Measurements from ENCODE around the gene DNAJC16. TPM values are rescaled to one million over a fixed set of nuclear protein-coding genes. Genes with fewer than 3 reads are reported as not detected.

DNAJC16 gene
- total and polyA plus RNA-seq, 7 donors: 1.2 to 20.5 (median 11.4) TPM

- DNase-seq: no peak
- H3K4me1 ChIP-seq: no peaks in the 10 kb centered on the region
- no peak overlapping the region for H3K4me3 ChIP-seq
- no peaks in the 10 kb centered on the region for H3K36me3 ChIP-seq
- 35 to 60% methylated on average over 4 of the region's 4 CpGs for WGBS, 2 donors
- TF ChIP-seq EP300 (IDR thresholded peaks at IDR 0.05) (no peak), CTCF (IDR thresholded peaks at IDR 0.05) (no peak), POLR2A (IDR thresholded peaks at IDR 0.05) (no peak), POLR2AphosphoS5 (IDR thresholded peaks at IDR 0.05) (no peak)
- H3K9me3 ChIP-seq: no peaks in the 10 kb centered on the region
- intact Hi-C loops (cut with DNase I): no loop called here
- H3K27me3 ChIP-seq: no peaks in the 10 kb centered on the region
- H3K27ac ChIP-seq: no peak overlapping the region
Measured at GRCh38 chr1:15610167-15610566, 83.5 kb downstream of the DNAJC16 start.

- Histone ChIP-seq H3K4me3 (peak overlapping the region; percentile 25 to 99 (median 88)), H3K27ac (peak overlapping the region; percentile 84 to 99 (median 96)), H3K36me3 (peaks cover 0 to 3% (median 0%) of the 10 kb centered on the region in 4 donors), H3K9me3 (no peaks in the 10 kb centered on the region), H3K27me3 (no peaks in the 10 kb centered on the region), H3K4me1 (peaks cover 0 to 42% (median 38%) of the 10 kb centered on the region in 4 donors)
- TF ChIP-seq EP300 (IDR thresholded peaks at IDR 0.05): no peak
- TF ChIP-seq POLR2A (IDR thresholded peaks at IDR 0.05): peak in 1 of 2 donors; percentile 67
- TF ChIP-seq CTCF (IDR thresholded peaks at IDR 0.05): no peak
- TF ChIP-seq POLR2AphosphoS5 (IDR thresholded peaks at IDR 0.05): no peak
- DNase-seq: peak; percentile 64
- intact Hi-C loops (cut with DNase I): loop anchor here (2.0 to 5.0 kb wide), 5 partner anchors 14 to 232 kb away; partner anchors contain the start of gene DNAJC16
- WGBS, 2 donors: 22 to 26% methylated on average over 16 of the region's 16 CpGs
Measured at GRCh38 chr1:15616373-15617172, 89.9 kb downstream of the DNAJC16 start.

- peaks cover 0 to 49% (median 40%) of the 10 kb centered on the region in 4 donors for H3K4me1 ChIP-seq
- peak within 1 kb of the TSS; percentile 63 to 99 (median 88) for H3K4me3 ChIP-seq
- H3K27me3 ChIP-seq: no peaks in the 10 kb centered on the region
- 1% methylated on average over 86 of the region's 86 CpGs for WGBS, 2 donors
- intact Hi-C loops (cut with DNase I): loop anchor here (2.0 to 5.0 kb wide), 5 partner anchors 15 to 231 kb away; partner anchors contain the start of gene DNAJC16
- peak; percentile 98 for DNase-seq
- H3K27ac ChIP-seq: peak within 1 kb of the TSS; percentile 94 to 99 (median 96)
- TF ChIP-seq POLR2A (IDR thresholded peaks at IDR 0.05): peak in 1 of 2 donors; percentile 5
- TF ChIP-seq EP300 (IDR thresholded peaks at IDR 0.05): peak in 1 of 4 donors; percentile 23
- TF ChIP-seq POLR2AphosphoS5 (IDR thresholded peaks at IDR 0.05): peak; percentile 82 to 94 (median 92)
- no peak for TF ChIP-seq CTCF (IDR thresholded peaks at IDR 0.05)
- no peaks in the 10 kb centered on the region for H3K9me3 ChIP-seq
- H3K36me3 ChIP-seq: peaks cover 0 to 3% (median 0%) of the 10 kb centered on the region in 4 donors
Measured at GRCh38 chr1:15617173-15618076, 90.8 kb downstream of the DNAJC16 start, which contains the start of gene DDI2. Gene DDI2 (plus strand): TSS chr1:15617458. CDS start chr1:15617671, 213 bp downstream.

GRCh38 chr1:15618077-15618654, 91.5 kb downstream of the DNAJC16 start:
- 0 to 1% methylated on average over 8 of the region's 8 CpGs for WGBS, 2 donors
- peaks cover 0 to 57% (median 43%) of the 10 kb centered on the region in 4 donors for H3K4me1 ChIP-seq
- no peaks in the 10 kb centered on the region for H3K27me3 ChIP-seq
- peaks cover 0 to 3% (median 0%) of the 10 kb centered on the region in 4 donors for H3K36me3 ChIP-seq
- peak overlapping the region; percentile 94 to 99 (median 96) for H3K27ac ChIP-seq
- no peaks in the 10 kb centered on the region for H3K9me3 ChIP-seq
- no peak for DNase-seq
- intact Hi-C loops (cut with DNase I): loop anchor here (5.0 kb wide), 3 partner anchors 69 to 91 kb away; partner anchors contain the start of gene DNAJC16
- TF ChIP-seq EP300 (IDR thresholded peaks at IDR 0.05) (no peak), POLR2A (IDR thresholded peaks at IDR 0.05) (no peak), CTCF (IDR thresholded peaks at IDR 0.05) (no peak), POLR2AphosphoS5 (IDR thresholded peaks at IDR 0.05) (no peak)
- peak overlapping the region; percentile 63 to 99 (median 88) for H3K4me3 ChIP-seq

Data from sigmoid colon (tissue), 7 donors.